ENCODE data around the gene BNC1.

BNC1 gene

DNA sequence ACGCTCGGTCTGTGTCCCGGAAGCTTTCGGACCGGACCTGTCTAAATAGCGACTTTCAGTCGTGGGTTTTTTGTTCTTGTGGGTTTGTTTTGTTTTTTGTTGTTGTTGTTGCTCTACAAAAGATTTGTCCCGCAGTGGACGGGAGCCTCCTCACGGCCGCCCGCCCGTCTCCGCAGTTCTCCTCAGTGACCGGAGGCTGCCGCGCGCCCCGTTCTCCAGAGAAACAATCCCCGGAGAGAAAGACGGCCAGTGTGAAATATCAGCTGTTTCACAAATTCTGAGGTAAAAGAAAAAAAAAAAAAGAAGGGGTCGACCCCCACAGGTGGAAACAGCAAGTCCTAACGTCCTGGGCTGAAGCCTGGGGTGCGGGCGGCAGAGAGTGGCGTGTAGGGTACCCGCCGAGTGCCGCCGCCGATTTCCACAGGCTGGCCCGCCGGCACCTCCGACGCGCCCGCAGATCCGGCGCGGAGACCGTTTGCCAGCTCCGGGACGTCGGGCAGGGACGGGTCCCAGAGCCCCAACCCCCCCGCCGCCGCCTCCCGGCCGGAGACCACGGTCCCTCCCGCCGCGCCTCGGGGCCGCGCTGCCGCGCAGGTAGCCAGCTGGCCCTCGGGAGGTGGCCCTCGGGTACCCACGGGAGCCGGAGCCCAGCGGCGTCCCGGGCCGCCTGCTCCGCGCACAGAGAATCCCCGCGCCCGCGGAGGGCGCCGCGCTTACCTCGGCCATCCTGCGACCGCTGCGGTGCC, 478 bp downstream of the BNC1 start:
- no peaks in the 10 kb centered on the region for H3K36me3 ChIP-seq (ENCODE audit: control insufficient read depth, insufficient read depth, low read length)
- DNase-seq: no peak
- H3K4me1 ChIP-seq (ENCODE audit: control insufficient read depth, insufficient read depth, low read length, poor library complexity, severe bottlenecking): peaks cover 6% of the 10 kb centered on the region
- H3K27me3 ChIP-seq (replicated peaks; ENCODE audit: control insufficient read depth, insufficient read depth, low read length, poor library complexity, severe bottlenecking): peaks cover 11% of the 10 kb centered on the region
- H3K9me3 ChIP-seq (ENCODE audit: control insufficient read depth, low read length): no peaks in the 10 kb centered on the region
- H3K4me3 ChIP-seq (ENCODE audit: insufficient read depth, low read depth, low read length, poor library complexity, severe bottlenecking): no peak overlapping the region
- no peak overlapping the region for H3K27ac ChIP-seq (ENCODE audit: insufficient read depth, low read length, poor library complexity, severe bottlenecking)

DNA sequence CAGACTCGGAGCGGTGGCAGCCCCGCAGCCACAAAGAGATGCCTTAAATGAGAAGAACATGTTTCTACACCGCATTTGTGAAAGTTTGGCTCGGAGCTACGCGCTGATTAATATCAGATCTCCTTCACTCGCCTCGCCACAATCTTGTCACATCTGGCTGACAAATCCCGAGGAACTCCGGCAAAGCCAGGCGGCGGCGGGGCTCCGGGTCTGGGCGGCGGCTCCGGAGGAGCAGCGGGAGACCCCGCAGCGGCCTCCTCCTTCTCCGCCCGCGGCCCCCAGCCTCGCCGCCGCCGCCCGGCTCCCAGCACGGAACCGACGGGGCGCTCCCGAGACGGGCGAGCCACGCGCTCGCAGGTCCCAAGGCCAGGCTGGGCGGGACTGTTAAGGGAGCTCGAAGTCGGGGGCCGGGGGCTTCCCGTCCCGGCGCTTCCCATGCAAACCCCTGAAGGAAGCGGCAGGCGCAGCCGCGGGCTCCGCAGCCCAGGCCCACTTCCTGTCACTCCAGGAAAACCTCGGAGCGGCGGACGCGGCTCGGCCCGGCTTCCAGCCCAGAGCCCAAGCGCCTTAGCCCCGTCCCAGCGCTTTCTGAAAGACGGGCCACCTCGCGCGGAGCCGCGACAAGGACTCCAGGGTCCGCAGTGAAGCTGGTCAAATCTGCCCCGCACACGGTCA, 1.2 kb downstream of the BNC1 start:
- peaks cover 11% of the 10 kb centered on the region for H3K27me3 ChIP-seq (replicated peaks; ENCODE audit: control insufficient read depth, insufficient read depth, low read length, poor library complexity, severe bottlenecking)
- no peak overlapping the region for H3K4me3 ChIP-seq (ENCODE audit: insufficient read depth, low read depth, low read length, poor library complexity, severe bottlenecking)
- peaks cover 6% of the 10 kb centered on the region for H3K4me1 ChIP-seq (ENCODE audit: control insufficient read depth, insufficient read depth, low read length, poor library complexity, severe bottlenecking)
- no peaks in the 10 kb centered on the region for H3K36me3 ChIP-seq (ENCODE audit: control insufficient read depth, insufficient read depth, low read length)
- no peak for DNase-seq
- H3K9me3 ChIP-seq (ENCODE audit: control insufficient read depth, low read length): no peaks in the 10 kb centered on the region
- no peak overlapping the region for H3K27ac ChIP-seq (ENCODE audit: insufficient read depth, low read length, poor library complexity, severe bottlenecking)

DNA sequence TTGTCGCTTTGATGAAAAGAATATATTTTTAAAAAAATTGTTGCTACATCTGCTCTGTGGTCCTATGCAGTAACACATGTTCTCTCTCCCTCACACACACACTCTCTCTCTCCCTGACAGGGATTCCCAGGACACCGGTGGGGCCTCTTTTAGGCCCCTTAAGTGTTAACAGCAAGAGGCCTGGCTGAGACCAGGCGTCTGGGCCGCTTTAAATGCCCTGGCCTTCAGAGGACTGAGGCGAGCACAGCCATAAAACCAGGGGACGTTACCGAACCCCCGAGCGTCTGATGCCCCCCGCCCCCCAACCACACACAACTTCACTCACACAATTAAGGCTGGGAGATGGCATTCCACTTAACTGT, 1.7 kb downstream of the BNC1 start:
- Histone ChIP-seq H3K9me3 (ENCODE audit: control insufficient read depth, low read length) (no peaks in the 10 kb centered on the region), H3K27me3 (replicated peaks; ENCODE audit: control insufficient read depth, insufficient read depth, low read length, poor library complexity, severe bottlenecking) (peaks cover 11% of the 10 kb centered on the region), H3K4me3 (ENCODE audit: insufficient read depth, low read depth, low read length, poor library complexity, severe bottlenecking) (no peak overlapping the region), H3K4me1 (ENCODE audit: control insufficient read depth, insufficient read depth, low read length, poor library complexity, severe bottlenecking) (peaks cover 6% of the 10 kb centered on the region), H3K36me3 (ENCODE audit: control insufficient read depth, insufficient read depth, low read length) (no peaks in the 10 kb centered on the region), H3K27ac (ENCODE audit: insufficient read depth, low read length, poor library complexity, severe bottlenecking) (no peak overlapping the region)
- DNase-seq: no peak

DNA sequence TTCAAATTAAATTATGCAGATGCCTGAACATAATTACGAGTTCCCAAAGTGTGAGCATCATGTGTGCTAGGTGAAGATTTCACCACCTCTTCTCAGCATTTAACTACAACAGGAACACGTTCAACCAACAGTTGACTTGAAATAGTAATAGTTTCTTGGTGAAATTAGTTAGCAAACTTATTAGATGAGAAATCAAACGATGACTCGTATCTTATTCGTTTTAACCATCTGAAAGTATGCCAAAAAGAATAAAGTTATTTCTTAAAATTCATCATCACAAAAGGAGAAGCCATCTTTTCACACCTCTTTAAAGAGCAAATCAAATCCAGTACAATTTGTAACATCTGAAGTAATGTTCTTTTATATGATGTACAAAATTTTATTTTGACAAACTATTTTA, 2.3 kb downstream of the BNC1 start:
- peaks cover 6% of the 10 kb centered on the region for H3K4me1 ChIP-seq (ENCODE audit: control insufficient read depth, insufficient read depth, low read length, poor library complexity, severe bottlenecking)

DNA sequence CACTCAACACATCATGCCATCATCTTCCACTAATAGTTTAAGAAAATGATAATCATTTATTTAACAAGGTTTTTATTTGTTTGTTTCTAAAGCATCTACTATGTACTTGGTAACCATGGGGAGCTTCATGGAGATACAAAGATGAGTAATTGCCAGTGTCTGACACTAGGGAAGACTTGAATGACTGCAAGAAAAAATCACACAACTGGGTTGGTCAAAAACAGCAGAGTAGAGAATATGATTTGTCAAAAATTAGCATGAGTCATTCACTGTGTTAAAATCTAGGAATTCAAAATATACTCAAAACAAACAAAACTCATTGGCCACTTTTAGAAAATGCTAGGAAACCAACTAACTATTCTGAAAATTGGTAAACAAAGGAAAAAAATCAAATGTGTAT, 6.3 kb downstream of the BNC1 start:
- peaks cover 2% of the 10 kb centered on the region for H3K4me1 ChIP-seq (ENCODE audit: control insufficient read depth, insufficient read depth, low read length, poor library complexity, severe bottlenecking)
- no peak for DNase-seq
- peaks cover 5% of the 10 kb centered on the region for H3K27me3 ChIP-seq (replicated peaks; ENCODE audit: control insufficient read depth, insufficient read depth, low read length, poor library complexity, severe bottlenecking)
- no peak overlapping the region for H3K4me3 ChIP-seq (ENCODE audit: insufficient read depth, low read depth, low read length, poor library complexity, severe bottlenecking)
- H3K36me3 ChIP-seq (ENCODE audit: control insufficient read depth, insufficient read depth, low read length): no peaks in the 10 kb centered on the region
- no peak overlapping the region for H3K27ac ChIP-seq (ENCODE audit: insufficient read depth, low read length, poor library complexity, severe bottlenecking)
- no peaks in the 10 kb centered on the region for H3K9me3 ChIP-seq (ENCODE audit: control insufficient read depth, low read length)

More for the DNA sequence above, 2.3 kb downstream of the BNC1 start:
- H3K9me3 ChIP-seq (ENCODE audit: control insufficient read depth, low read length): no peaks in the 10 kb centered on the region
- no peak overlapping the region for H3K27ac ChIP-seq (ENCODE audit: insufficient read depth, low read length, poor library complexity, severe bottlenecking)
- no peak for DNase-seq
- no peak overlapping the region for H3K4me3 ChIP-seq (ENCODE audit: insufficient read depth, low read depth, low read length, poor library complexity, severe bottlenecking)
- H3K36me3 ChIP-seq (ENCODE audit: control insufficient read depth, insufficient read depth, low read length): no peaks in the 10 kb centered on the region
- peaks cover 11% of the 10 kb centered on the region for H3K27me3 ChIP-seq (replicated peaks; ENCODE audit: control insufficient read depth, insufficient read depth, low read length, poor library complexity, severe bottlenecking)

DNA sequence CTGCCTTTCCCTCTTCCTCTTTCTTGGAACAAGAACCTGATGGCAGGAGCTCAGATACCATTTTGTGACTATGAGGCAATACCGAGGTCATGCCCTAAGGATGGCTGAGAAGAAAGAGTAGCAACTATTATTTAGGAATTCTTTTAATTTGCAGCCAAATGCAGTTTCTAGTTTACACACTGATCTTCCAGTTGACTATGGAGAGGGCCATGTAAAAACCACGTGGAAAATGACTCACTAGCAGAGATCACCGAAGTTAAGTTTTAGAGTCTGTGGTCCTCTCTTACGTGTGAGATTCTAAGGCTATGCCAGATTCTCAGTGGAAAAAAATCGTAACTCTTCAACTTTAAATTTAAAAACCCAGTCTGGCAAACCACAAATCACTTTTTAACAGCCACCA, 7.8 kb downstream of the BNC1 start:
- no peaks in the 10 kb centered on the region for H3K9me3 ChIP-seq (ENCODE audit: control insufficient read depth, low read length)
- no peaks in the 10 kb centered on the region for H3K27me3 ChIP-seq (replicated peaks; ENCODE audit: control insufficient read depth, insufficient read depth, low read length, poor library complexity, severe bottlenecking)
- H3K4me3 ChIP-seq (ENCODE audit: insufficient read depth, low read depth, low read length, poor library complexity, severe bottlenecking): no peak overlapping the region
- no peak for DNase-seq
- no peaks in the 10 kb centered on the region for H3K4me1 ChIP-seq (ENCODE audit: control insufficient read depth, insufficient read depth, low read length, poor library complexity, severe bottlenecking)
- H3K36me3 ChIP-seq (ENCODE audit: control insufficient read depth, insufficient read depth, low read length): no peaks in the 10 kb centered on the region
- no peak overlapping the region for H3K27ac ChIP-seq (ENCODE audit: insufficient read depth, low read length, poor library complexity, severe bottlenecking)

DNA sequence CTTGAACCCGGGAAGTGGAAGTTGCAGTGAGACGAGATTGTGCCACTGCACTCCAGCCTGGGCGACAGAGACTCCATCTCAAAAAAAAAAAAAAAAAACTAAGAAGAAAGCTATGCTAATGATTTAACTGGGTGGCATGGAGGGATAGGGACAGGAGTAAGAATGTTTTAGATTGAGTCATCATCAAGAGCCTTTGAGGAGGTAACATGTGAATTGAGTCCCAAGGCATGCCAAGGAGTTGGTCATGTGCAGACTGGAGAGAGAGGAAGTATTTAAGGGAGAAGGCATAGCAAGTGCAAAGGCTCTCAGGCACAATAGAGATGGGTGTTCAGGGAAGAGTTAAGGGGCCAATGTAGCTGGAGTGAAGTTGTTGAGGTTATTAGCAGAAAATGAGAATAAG, 9.1 kb downstream of the BNC1 start:
- H3K4me1 ChIP-seq (ENCODE audit: control insufficient read depth, insufficient read depth, low read length, poor library complexity, severe bottlenecking): no peaks in the 10 kb centered on the region
- H3K9me3 ChIP-seq (ENCODE audit: control insufficient read depth, low read length): no peaks in the 10 kb centered on the region
- H3K36me3 ChIP-seq (ENCODE audit: control insufficient read depth, insufficient read depth, low read length): no peaks in the 10 kb centered on the region
- no peak overlapping the region for H3K27ac ChIP-seq (ENCODE audit: insufficient read depth, low read length, poor library complexity, severe bottlenecking)
- no peak overlapping the region for H3K4me3 ChIP-seq (ENCODE audit: insufficient read depth, low read depth, low read length, poor library complexity, severe bottlenecking)
- no peaks in the 10 kb centered on the region for H3K27me3 ChIP-seq (replicated peaks; ENCODE audit: control insufficient read depth, insufficient read depth, low read length, poor library complexity, severe bottlenecking)
- no peak for DNase-seq

DNA sequence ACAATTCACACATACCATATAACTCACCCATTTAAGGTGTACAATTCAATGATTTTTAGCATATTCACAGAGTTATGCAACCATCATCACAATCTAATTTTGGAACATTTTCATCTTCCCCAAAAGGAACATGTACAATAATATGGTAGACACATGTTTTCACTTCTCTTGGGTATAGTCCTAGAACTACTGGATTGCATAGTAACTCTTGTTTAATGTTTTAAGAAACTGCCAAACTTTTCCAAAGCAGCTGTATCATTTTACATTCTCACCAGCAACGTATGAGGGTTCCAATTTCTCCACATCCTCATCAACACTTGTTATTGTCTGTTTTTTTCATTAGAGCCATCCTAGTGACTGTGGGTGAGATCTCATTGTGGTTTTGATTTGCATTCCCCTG, 14.3 kb downstream of the BNC1 start:
- Histone ChIP-seq H3K4me3 (ENCODE audit: insufficient read depth, low read depth, low read length, poor library complexity, severe bottlenecking) (no peak overlapping the region), H3K27me3 (replicated peaks; ENCODE audit: control insufficient read depth, insufficient read depth, low read length, poor library complexity, severe bottlenecking) (no peaks in the 10 kb centered on the region), H3K27ac (ENCODE audit: insufficient read depth, low read length, poor library complexity, severe bottlenecking) (no peak overlapping the region), H3K9me3 (ENCODE audit: control insufficient read depth, low read length) (no peaks in the 10 kb centered on the region), H3K36me3 (ENCODE audit: control insufficient read depth, insufficient read depth, low read length) (no peaks in the 10 kb centered on the region), H3K4me1 (ENCODE audit: control insufficient read depth, insufficient read depth, low read length, poor library complexity, severe bottlenecking) (no peaks in the 10 kb centered on the region)
- no peak for DNase-seq

DNA sequence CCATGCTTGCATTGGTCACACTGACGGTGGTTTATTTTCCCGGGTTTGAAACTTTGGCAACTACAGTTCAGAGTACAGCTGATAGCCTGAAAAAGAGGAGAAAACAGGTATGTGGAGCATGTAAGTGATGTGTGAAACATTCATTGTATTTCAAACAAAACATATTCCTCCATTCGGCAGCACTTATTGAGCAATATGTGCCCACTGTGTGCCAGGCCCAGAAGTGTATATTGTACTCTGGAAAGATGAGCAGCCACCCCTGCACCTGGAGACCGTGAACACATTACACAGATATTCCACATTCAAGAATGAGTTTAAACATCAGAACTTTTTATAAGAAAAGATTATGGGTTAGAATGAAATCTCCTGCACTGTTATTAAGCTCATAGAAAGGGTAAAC, 16.3 kb downstream of the BNC1 start:
- no peak for DNase-seq
- H3K9me3 ChIP-seq (ENCODE audit: control insufficient read depth, low read length): no peaks in the 10 kb centered on the region
- no peak overlapping the region for H3K27ac ChIP-seq (ENCODE audit: insufficient read depth, low read length, poor library complexity, severe bottlenecking)
- H3K4me1 ChIP-seq (ENCODE audit: control insufficient read depth, insufficient read depth, low read length, poor library complexity, severe bottlenecking): no peaks in the 10 kb centered on the region
- H3K27me3 ChIP-seq (replicated peaks; ENCODE audit: control insufficient read depth, insufficient read depth, low read length, poor library complexity, severe bottlenecking): no peaks in the 10 kb centered on the region
- no peaks in the 10 kb centered on the region for H3K36me3 ChIP-seq (ENCODE audit: control insufficient read depth, insufficient read depth, low read length)
- no peak overlapping the region for H3K4me3 ChIP-seq (ENCODE audit: insufficient read depth, low read depth, low read length, poor library complexity, severe bottlenecking)

DNA sequence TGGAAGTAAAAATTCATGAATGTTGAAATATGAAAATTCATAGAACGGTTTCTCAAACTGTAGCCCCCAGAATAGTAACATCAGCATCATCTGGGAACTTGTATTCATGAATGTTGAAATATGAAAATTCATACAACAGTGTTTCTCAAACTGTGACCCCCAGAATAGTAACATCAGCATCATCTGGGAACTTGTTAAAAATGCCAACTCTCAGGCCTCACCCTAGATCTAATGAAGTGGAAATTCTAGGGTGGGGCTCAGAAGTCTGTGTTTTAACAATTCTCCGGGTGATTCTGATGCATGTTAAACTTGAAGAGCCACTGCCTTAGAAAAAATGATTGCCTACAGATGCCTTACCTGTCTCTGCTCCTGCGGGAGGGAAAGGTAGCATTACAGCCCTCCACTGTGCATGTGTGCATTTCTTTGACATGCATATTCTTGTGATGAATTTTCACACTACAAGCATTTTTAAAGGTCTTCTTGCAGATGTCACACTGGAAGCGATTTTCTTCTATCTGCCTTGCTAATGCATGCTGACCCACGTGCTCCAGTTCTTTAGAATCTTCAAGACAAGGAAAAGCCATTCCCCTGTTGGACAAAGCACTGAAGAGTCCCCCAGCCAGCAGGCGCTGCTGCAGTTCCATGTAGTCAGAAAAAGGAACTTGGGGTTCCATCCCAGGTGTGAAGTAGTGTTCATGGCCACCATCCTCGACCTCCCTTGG, 21.7 kb downstream of the BNC1 start:
- no peaks in the 10 kb centered on the region for H3K9me3 ChIP-seq (ENCODE audit: control insufficient read depth, low read length)
- no peak overlapping the region for H3K27ac ChIP-seq (ENCODE audit: insufficient read depth, low read length, poor library complexity, severe bottlenecking)
- no peaks in the 10 kb centered on the region for H3K4me1 ChIP-seq (ENCODE audit: control insufficient read depth, insufficient read depth, low read length, poor library complexity, severe bottlenecking)
- H3K27me3 ChIP-seq (replicated peaks; ENCODE audit: control insufficient read depth, insufficient read depth, low read length, poor library complexity, severe bottlenecking): no peaks in the 10 kb centered on the region
- no peak overlapping the region for H3K4me3 ChIP-seq (ENCODE audit: insufficient read depth, low read depth, low read length, poor library complexity, severe bottlenecking)
- no peak for DNase-seq
- H3K36me3 ChIP-seq (ENCODE audit: control insufficient read depth, insufficient read depth, low read length): no peaks in the 10 kb centered on the region

Data from effector memory CD4-positive, alpha-beta T cell (primary cell).